Osteocyte (in vitro differentiated cells): ENCODE measurements around the gene UBAP1L. TPM values are rescaled to one million over a fixed set of nuclear protein-coding genes. Genes with fewer than 3 reads are reported as not detected.

Experiments used
- DNase-seq: peaks from one replicate; pipeline ENCODE4 v3.0.0; 2021; ENCODE audit warnings: mixed read lengths; ENCODE audit not compliant: unreplicated experiment; ENCODE audit errors: extremely low spot score
- H3K27ac Mint-ChIP-seq: one replicate; pipeline ENCODE4 v1.8.0; 2021; ENCODE audit warnings: mild to moderate bottlenecking, mixed read lengths; ENCODE audit not compliant: unreplicated experiment
- H3K27me3 Mint-ChIP-seq: one replicate; pipeline ENCODE4 v1.8.0; 2021; ENCODE audit warnings: mixed read lengths; ENCODE audit not compliant: unreplicated experiment
- H3K36me3 Mint-ChIP-seq: one replicate; pipeline ENCODE4 v1.8.0; 2021; ENCODE audit warnings: mixed read lengths; ENCODE audit not compliant: unreplicated experiment
- H3K4me1 Mint-ChIP-seq: one replicate; pipeline ENCODE4 v1.8.0; 2021; ENCODE audit warnings: mixed read lengths; ENCODE audit not compliant: unreplicated experiment
- H3K4me3 Mint-ChIP-seq: one replicate; pipeline ENCODE4 v1.8.0; 2021; ENCODE audit warnings: mild to moderate bottlenecking, moderate library complexity, mixed read lengths; ENCODE audit not compliant: unreplicated experiment
- H3K9me3 Mint-ChIP-seq: one replicate; pipeline ENCODE4 v1.8.0; 2021; ENCODE audit warnings: mixed read lengths; ENCODE audit not compliant: unreplicated experiment
- CTCF ChIP-seq: fragments of 200-600 bp; sonication (generic); IDR thresholded peaks from 2 replicates; pipeline ENCODE4 v1.5.0; 2021; ENCODE audit warnings: antibody characterized with exemption, mild to moderate bottlenecking, moderate library complexity
- total RNA-seq: library from RNA; stranded (reverse); gene quantifications from 2 replicates; pipeline ENCODE4 v1.2.1, GENCODE V29; 2021

UBAP1L gene
- total RNA-seq, 1 donor from 2014 or later = 5.4 TPM

GRCh38 chr15:65091946-65092770 is 22.8 kb downstream of the UBAP1L start:
- no peak for DNase-seq
- Mint-ChIP-seq H3K27me3 (no peaks in the 10 kb centered on the region), H3K36me3 (peaks cover 2% of the 10 kb centered on the region), H3K27ac (no peak overlapping the region), H3K4me3 (no peak overlapping the region), H3K9me3 (no peaks in the 10 kb centered on the region), H3K4me1 (peaks cover 31% of the 10 kb centered on the region)
- no peak for TF ChIP-seq CTCF

GRCh38 chr15:65089206-65089824 is 25.7 kb downstream of the UBAP1L start:
- Mint-ChIP-seq H3K4me3 (no peak overlapping the region), H3K4me1 (peaks cover 24% of the 10 kb centered on the region), H3K36me3 (no peaks in the 10 kb centered on the region), H3K9me3 (no peaks in the 10 kb centered on the region), H3K27me3 (peaks cover 6% of the 10 kb centered on the region), H3K27ac (no peak overlapping the region)
- no peak for TF ChIP-seq CTCF
- no peak for DNase-seq

- no peak for TF ChIP-seq CTCF
- Mint-ChIP-seq H3K36me3 (no peaks in the 10 kb centered on the region), H3K4me1 (peaks cover 24% of the 10 kb centered on the region), H3K27ac (no peak overlapping the region), H3K27me3 (peaks cover 13% of the 10 kb centered on the region), H3K4me3 (no peak overlapping the region), H3K9me3 (no peaks in the 10 kb centered on the region)
- no peak for DNase-seq
Measured at GRCh38 chr15:65088643-65089021, 26.4 kb downstream of the UBAP1L start.

- TF ChIP-seq CTCF = no peak
- Mint-ChIP-seq H3K36me3 (no peaks in the 10 kb centered on the region), H3K27ac (peak overlapping the region; percentile 35)
Measured at GRCh38 chr15:65087873-65088642, 26.9 kb downstream of the UBAP1L start.

GRCh38 chr15:65087411-65087810 is 27.6 kb downstream of the UBAP1L start:
- Mint-ChIP-seq H3K27me3 (peaks cover 21% of the 10 kb centered on the region), H3K27ac (no peak overlapping the region), H3K36me3 (no peaks in the 10 kb centered on the region), H3K9me3 (no peaks in the 10 kb centered on the region), H3K4me1 (peaks cover 32% of the 10 kb centered on the region), H3K4me3 (no peak overlapping the region)
- no peak for DNase-seq
- TF ChIP-seq CTCF = no peak

More at GRCh38 chr15:65087873-65088642, 26.9 kb downstream of the UBAP1L start:
- H3K9me3 Mint-ChIP-seq = no peaks in the 10 kb centered on the region
- no peak overlapping the region for H3K4me3 Mint-ChIP-seq
- H3K4me1 Mint-ChIP-seq = peaks cover 26% of the 10 kb centered on the region
- peaks cover 15% of the 10 kb centered on the region for H3K27me3 Mint-ChIP-seq
- no peak for DNase-seq
